Activated T-cell treated with anti-CD3 and anti-CD28 coated beads, Interleukin-2, amount 50 U/mL, for 72 hours (primary cell): Measurements from ENCODE around the gene TRIM59. TPM values are rescaled to one million over a fixed set of nuclear protein-coding genes. Genes with fewer than 3 reads are reported as not detected.
A peak's percentile ranks its signal among the peaks of the same experiment; 100 is the strongest.

ENCODE experiments used
- ATAC-seq, 2 donors: fragments of 150-1000 bp; cut with Tn5 transposase; replicated peaks in 1 of 2; 2 replicates each; pipeline ENCODE4 v1.10.0; 2021; ENCODE audit warnings: moderate library complexity in 2 of 2, mild to moderate bottlenecking in 1 of 2
- DNase-seq, 2 donors: peaks; one replicate each; pipeline ENCODE4 v3.0.0; 2021 to 2022; ENCODE audit warnings: mixed read lengths in 1 of 2
- H3K27ac Mint-ChIP-seq: one replicate; pipeline ENCODE4 v1.8.0; 2022; ENCODE audit warnings: mild to moderate bottlenecking, moderate library complexity, mixed read lengths
- H3K27me3 Mint-ChIP-seq: one replicate; pipeline ENCODE4 v1.8.0; 2022; ENCODE audit warnings: low read depth, mixed read lengths
- H3K36me3 Mint-ChIP-seq, 2 donors: one replicate each; pipeline ENCODE4 v1.8.0; 2022; ENCODE audit warnings: mixed read lengths in 2 of 2, mild to moderate bottlenecking in 1 of 2; ENCODE audit not compliant: insufficient read depth in 2 of 2
- H3K4me1 Mint-ChIP-seq: one replicate; pipeline ENCODE4 v1.8.0; 2022; ENCODE audit warnings: low read depth, mixed read lengths
- H3K4me3 Mint-ChIP-seq, 2 donors: one replicate each; pipeline ENCODE4 v1.8.0; 2022; ENCODE audit warnings: mild to moderate bottlenecking in 2 of 2, mixed read lengths in 2 of 2, moderate library complexity in 2 of 2
- H3K9me3 Mint-ChIP-seq, 2 donors: one replicate each; pipeline ENCODE4 v1.8.0; 2022; ENCODE audit warnings: mixed read lengths in 2 of 2
- total RNA-seq, 2 donors: library from RNA; stranded (reverse); gene quantifications; one replicate each; pipeline ENCODE4 v1.2.3, GENCODE V29; 2022

The TRIM59 gene
- 10 to 100 TPM; 39.9 to 41.8 TPM for total RNA-seq

DNA sequence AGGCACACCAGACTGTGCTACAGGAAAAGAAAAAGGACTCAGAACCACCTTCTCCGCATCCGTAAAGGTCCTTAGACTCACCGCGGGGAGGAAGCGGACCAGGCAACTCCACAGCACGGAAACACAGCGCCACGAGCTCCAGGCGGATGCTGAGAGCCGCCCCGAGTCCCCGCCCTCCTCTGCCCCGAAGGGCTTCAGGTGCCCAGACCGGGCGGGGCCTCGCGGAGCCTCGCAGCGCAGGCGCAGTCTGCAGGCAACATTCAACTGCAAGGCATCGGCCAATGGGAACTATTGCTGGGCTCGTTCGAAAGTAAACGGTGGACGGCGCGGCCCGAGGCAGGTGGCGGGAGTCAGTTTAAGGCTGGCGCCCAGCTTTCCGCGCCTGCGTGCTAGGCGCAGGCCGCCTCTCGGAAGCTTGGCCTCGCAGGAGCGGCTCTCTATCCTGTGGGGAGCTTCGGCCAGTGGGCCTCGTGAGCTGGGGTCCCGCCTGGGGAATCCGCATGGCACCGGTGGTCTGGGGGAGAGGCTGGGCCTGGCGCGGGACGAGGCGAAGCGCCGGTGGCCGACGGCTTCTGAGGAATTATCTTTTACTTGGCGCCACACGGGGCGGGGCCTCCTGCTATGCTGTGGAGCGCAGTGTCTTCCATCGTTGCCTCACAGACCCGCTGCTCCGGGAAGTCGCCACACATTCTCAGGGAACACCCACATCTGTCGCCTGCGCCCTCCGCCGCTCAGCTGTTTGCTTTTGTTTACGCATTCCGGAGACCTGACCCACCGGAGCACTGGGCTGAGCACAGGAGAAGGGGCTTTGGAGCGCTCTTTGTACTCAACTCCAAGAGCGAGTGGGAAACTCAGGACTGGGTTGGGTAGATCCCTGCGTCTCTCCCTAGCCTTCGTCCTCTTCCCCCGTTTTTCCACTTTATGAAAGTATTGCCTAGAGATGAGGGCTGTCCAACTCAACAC, at the start of gene TRIM59:
TSS of gene TRIM59 (minus strand) at position 151 of the 963 bp plus-strand sequence. CDS start 10,603 bp downstream, outside the sequence.
- H3K9me3 Mint-ChIP-seq: no peaks in the 10 kb centered on the region
- peak within 1 kb of the TSS; percentile 98 for H3K27ac Mint-ChIP-seq
- peak within 1 kb of the TSS; percentile 98 for H3K4me3 Mint-ChIP-seq
- DNase-seq: peak; percentile 97 to 98
- peak; percentile 95 to 96 for ATAC-seq
- peaks cover 18 to 20% of the 10 kb centered on the region in 2 donors for H3K36me3 Mint-ChIP-seq
- H3K4me1 Mint-ChIP-seq: peaks cover 34% of the 10 kb centered on the region
- H3K27me3 Mint-ChIP-seq: no peaks in the 10 kb centered on the region

- Mint-ChIP-seq H3K4me3 (no peak overlapping the region), H3K9me3 (peaks cover 0 to 2% of the 10 kb centered on the region in 2 donors), H3K4me1 (no peaks in the 10 kb centered on the region), H3K36me3 (peaks cover 6 to 22% of the 10 kb centered on the region in 2 donors), H3K27me3 (no peaks in the 10 kb centered on the region), H3K27ac (no peak overlapping the region)
- no peak for ATAC-seq
- no peak for DNase-seq
These were observed 48.6 kb upstream of the TRIM59 start for GRCh38 chr3:160498202-160498601.

- no peak for DNase-seq
- peaks cover 0 to 2% of the 10 kb centered on the region in 2 donors for H3K36me3 Mint-ChIP-seq
- H3K27ac Mint-ChIP-seq: no peak overlapping the region
- no peaks in the 10 kb centered on the region for H3K27me3 Mint-ChIP-seq
- no peaks in the 10 kb centered on the region for H3K4me1 Mint-ChIP-seq
- no peak overlapping the region for H3K4me3 Mint-ChIP-seq
- no peaks in the 10 kb centered on the region for H3K9me3 Mint-ChIP-seq
- no peak for ATAC-seq
These were observed 40.6 kb upstream of the TRIM59 start for GRCh38 chr3:160490166-160490565.

- Mint-ChIP-seq H3K27ac (no peak overlapping the region), H3K4me3 (no peak overlapping the region), H3K9me3 (no peaks in the 10 kb centered on the region), H3K36me3 (no peaks in the 10 kb centered on the region), H3K27me3 (no peaks in the 10 kb centered on the region), H3K4me1 (no peaks in the 10 kb centered on the region)
- peak in 1 of 2 donors; percentile 10 for DNase-seq
- ATAC-seq: no peak
These were observed 36.9 kb upstream of the TRIM59 start for GRCh38 chr3:160486459-160486869.

- Mint-ChIP-seq H3K27ac (no peak overlapping the region), H3K4me1 (no peaks in the 10 kb centered on the region), H3K9me3 (no peaks in the 10 kb centered on the region), H3K36me3 (no peaks in the 10 kb centered on the region), H3K27me3 (peaks cover 6% of the 10 kb centered on the region), H3K4me3 (no peak overlapping the region)
- no peak for DNase-seq
- no peak for ATAC-seq
These were observed 33.2 kb upstream of the TRIM59 start for GRCh38 chr3:160482796-160483195.

DNA sequence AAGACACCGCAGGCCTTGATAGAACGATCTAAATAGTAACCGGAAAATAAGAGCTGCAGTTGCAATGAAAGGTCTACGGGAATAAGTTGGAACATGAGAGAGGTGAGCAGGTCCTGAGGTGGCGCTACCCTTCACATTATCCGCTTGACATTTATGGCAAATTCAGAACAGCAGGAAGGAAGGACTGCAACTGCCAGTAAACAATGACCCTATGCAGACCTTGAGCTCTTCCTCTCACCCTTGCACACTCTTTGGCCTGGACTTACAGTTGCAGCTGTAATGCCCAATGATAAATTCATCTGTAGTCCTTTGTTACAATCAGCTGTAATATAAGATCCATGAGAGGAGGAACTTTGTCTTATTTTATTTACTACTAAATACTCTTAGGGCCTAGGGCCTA, 32.3 kb upstream of the TRIM59 start:
- Mint-ChIP-seq H3K27ac (no peak overlapping the region), H3K9me3 (no peaks in the 10 kb centered on the region), H3K4me3 (no peak overlapping the region), H3K27me3 (peaks cover 9% of the 10 kb centered on the region), H3K4me1 (no peaks in the 10 kb centered on the region), H3K36me3 (no peaks in the 10 kb centered on the region)
- DNase-seq (no peak), ATAC-seq (no peak)

DNA sequence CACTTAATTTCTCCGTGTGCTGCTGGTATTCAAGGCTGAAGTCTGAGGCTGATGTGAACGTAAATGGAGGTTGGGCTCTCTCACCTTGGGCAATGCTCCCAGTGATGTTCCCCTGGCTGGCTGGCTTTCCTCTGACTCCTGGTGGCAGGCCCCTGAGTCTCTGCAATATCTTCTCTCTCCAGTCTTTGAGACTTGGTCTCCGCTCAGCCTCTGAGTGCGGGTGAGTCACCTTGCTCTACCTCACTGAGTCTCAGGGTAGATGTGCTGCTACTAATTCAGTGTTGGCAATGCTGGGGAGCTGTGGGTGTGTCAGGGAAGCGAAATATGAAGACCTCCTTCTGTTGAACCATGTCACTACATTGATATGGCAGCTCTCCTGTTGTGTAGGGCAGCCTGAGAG, 31.3 kb upstream of the TRIM59 start:
- Mint-ChIP-seq H3K9me3 (no peaks in the 10 kb centered on the region), H3K36me3 (no peaks in the 10 kb centered on the region), H3K4me3 (no peak overlapping the region), H3K27ac (no peak overlapping the region), H3K27me3 (peaks cover 9% of the 10 kb centered on the region), H3K4me1 (no peaks in the 10 kb centered on the region)
- DNase-seq: no peak
- no peak for ATAC-seq

- no peak for ATAC-seq
- no peak for DNase-seq
These were observed 29.8 kb upstream of the TRIM59 start for GRCh38 chr3:160479376-160479775.

GRCh38 chr3:160478338-160478737, 28.8 kb upstream of the TRIM59 start:
- no peak overlapping the region for H3K27ac Mint-ChIP-seq

More at GRCh38 chr3:160479376-160479775, 29.8 kb upstream of the TRIM59 start:
- Mint-ChIP-seq H3K27me3 (peaks cover 16% of the 10 kb centered on the region), H3K36me3 (no peaks in the 10 kb centered on the region), H3K9me3 (no peaks in the 10 kb centered on the region), H3K27ac (no peak overlapping the region), H3K4me3 (no peak overlapping the region), H3K4me1 (no peaks in the 10 kb centered on the region)

GRCh38 chr3:160477750-160478149, 28.2 kb upstream of the TRIM59 start:
- no peaks in the 10 kb centered on the region for H3K4me1 Mint-ChIP-seq
- peaks cover 16% of the 10 kb centered on the region for H3K27me3 Mint-ChIP-seq
- no peak overlapping the region for H3K4me3 Mint-ChIP-seq
- no peak for ATAC-seq
- no peaks in the 10 kb centered on the region for H3K9me3 Mint-ChIP-seq
- no peaks in the 10 kb centered on the region for H3K36me3 Mint-ChIP-seq
- H3K27ac Mint-ChIP-seq: no peak overlapping the region
- DNase-seq: no peak

More at GRCh38 chr3:160478338-160478737, 28.8 kb upstream of the TRIM59 start:
- H3K9me3 Mint-ChIP-seq: no peaks in the 10 kb centered on the region
- DNase-seq (no peak), ATAC-seq (no peak)
- H3K4me1 Mint-ChIP-seq: no peaks in the 10 kb centered on the region
- peaks cover 16% of the 10 kb centered on the region for H3K27me3 Mint-ChIP-seq
- H3K36me3 Mint-ChIP-seq: no peaks in the 10 kb centered on the region
- no peak overlapping the region for H3K4me3 Mint-ChIP-seq

DNA sequence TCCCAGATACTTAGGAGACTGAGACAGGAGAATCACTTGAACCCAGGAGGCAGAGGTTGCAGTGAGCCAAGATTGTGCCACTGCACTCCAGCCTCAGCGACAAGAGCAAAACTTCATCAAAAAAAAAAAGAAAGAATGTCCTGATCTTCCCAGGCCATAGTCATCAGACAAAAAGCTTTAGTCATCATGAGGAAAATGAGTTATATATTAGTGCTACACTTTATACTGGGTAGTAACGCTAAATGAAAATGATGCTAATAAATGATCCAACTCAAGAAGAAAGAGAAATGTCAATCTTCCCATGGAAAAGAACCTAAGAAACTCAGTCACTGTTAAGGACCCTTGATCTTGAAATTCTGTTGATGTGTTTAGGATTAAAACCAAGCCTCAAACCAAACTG, 26.3 kb upstream of the TRIM59 start:
- no peak for DNase-seq
- Mint-ChIP-seq H3K4me1 (no peaks in the 10 kb centered on the region), H3K4me3 (no peak overlapping the region), H3K27me3 (peaks cover 16% of the 10 kb centered on the region), H3K27ac (no peak overlapping the region), H3K36me3 (peaks cover 2% of the 10 kb centered on the region in 2 donors), H3K9me3 (peaks cover 2 to 6% of the 10 kb centered on the region in 2 donors)
- ATAC-seq: no peak

GRCh38 chr3:160475153-160475552, 25.6 kb upstream of the TRIM59 start:
- DNase-seq (no peak), ATAC-seq (no peak)
- no peaks in the 10 kb centered on the region for H3K4me1 Mint-ChIP-seq
- H3K27ac Mint-ChIP-seq: no peak overlapping the region
- peaks cover 2 to 6% of the 10 kb centered on the region in 2 donors for H3K9me3 Mint-ChIP-seq
- H3K27me3 Mint-ChIP-seq: peaks cover 16% of the 10 kb centered on the region
- no peak overlapping the region for H3K4me3 Mint-ChIP-seq
- H3K36me3 Mint-ChIP-seq: peaks cover 2 to 3% of the 10 kb centered on the region in 2 donors

- H3K27me3 Mint-ChIP-seq: peaks cover 20% of the 10 kb centered on the region
- no peak for ATAC-seq
- no peak for DNase-seq
- H3K4me1 Mint-ChIP-seq: no peaks in the 10 kb centered on the region
- H3K9me3 Mint-ChIP-seq: peaks cover 7 to 10% of the 10 kb centered on the region in 2 donors
- no peak overlapping the region for H3K27ac Mint-ChIP-seq
- no peak overlapping the region for H3K4me3 Mint-ChIP-seq
- H3K36me3 Mint-ChIP-seq: peaks cover 6 to 9% of the 10 kb centered on the region in 2 donors
These were observed 24.8 kb upstream of the TRIM59 start for GRCh38 chr3:160474416-160474838.
